T-helper 2 cell (primary cell): ENCODE data around the gene BOLL.
"Not testable (repeated sequence)": the region's sequence is repeated elsewhere in the genome, so short reads cannot be mapped to it uniquely, and the experiment has no call there.

Experiments used
- DNase-seq, 5 experiments: peaks; one replicate each; pipeline versions ENCODE4 v3.0.0 to v3.0.0-alpha.2; 2012 to 2022
- total RNA-seq, 2 donors: gene quantifications; one replicate each; lab custom pipeline; 2026; lab: John Stamatoyannopoulos, UW

Gene BOLL, protein sequence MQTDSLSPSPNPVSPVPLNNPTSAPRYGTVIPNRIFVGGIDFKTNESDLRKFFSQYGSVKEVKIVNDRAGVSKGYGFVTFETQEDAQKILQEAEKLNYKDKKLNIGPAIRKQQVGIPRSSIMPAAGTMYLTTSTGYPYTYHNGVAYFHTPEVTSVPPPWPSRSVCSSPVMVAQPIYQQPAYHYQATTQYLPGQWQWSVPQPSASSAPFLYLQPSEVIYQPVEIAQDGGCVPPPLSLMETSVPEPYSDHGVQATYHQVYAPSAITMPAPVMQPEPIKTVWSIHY
- total RNA-seq, result 0 to 0.13 reads per million in 2 donors

DNA sequence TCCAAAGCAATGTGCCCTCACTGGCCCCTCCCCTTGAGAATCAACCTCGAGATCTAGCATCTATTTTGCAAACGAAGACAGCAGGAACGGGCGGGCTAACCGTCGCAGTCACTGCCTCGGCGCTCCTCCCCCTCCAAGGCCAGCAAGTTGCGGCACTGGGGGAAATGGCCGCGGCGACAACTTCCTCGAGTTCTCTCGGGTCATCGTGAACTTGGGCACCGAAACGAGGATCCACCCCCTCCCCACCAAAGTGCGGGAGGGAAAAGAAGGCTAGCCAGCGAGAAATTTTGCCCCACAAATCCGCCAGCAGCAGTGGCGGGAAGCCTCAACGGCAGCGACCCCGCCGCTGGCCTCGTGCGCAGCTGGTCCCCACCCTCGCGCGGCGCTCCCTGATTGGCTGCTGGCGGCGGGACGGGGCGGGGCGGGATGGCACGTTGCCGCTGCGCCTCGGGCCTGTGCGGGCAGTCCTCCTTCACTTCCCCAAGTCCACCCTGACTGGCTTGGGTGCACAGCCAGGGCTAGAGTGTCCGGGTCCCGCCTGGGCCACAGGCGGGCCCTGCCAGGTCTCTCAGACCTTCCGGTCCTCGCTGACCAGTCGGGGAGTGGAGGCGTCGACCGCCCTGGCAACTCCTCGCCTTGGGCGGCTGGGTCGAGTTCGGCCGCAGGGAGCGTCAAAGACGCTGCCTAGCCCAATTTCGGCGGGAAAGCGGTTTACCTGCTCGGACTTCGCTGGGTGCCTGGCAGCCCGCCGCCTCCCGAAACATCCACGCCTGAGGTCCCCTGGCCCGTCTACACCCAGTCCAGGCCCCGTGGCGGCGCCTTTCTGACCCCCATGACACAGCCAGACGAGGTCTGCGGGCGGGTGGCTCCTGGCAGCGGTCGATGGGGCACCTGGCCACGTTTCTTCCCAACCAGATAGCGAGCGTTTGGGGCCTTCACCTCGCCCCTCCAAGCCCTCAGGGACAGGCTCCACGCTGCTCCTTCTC, at the start of gene BOLL:
TSS of gene BOLL (minus strand) at position 364 of the 986 bp plus-strand sequence. CDS start 3,469 bp downstream, outside the sequence.
- peak in 1 of 5 experiments; percentile 0 for DNase-seq

- DNase-seq, result not testable (repeated sequence)
Observed at GRCh38 chr2:197834771-197835170, 49.7 kb upstream of the BOLL start.

DNA sequence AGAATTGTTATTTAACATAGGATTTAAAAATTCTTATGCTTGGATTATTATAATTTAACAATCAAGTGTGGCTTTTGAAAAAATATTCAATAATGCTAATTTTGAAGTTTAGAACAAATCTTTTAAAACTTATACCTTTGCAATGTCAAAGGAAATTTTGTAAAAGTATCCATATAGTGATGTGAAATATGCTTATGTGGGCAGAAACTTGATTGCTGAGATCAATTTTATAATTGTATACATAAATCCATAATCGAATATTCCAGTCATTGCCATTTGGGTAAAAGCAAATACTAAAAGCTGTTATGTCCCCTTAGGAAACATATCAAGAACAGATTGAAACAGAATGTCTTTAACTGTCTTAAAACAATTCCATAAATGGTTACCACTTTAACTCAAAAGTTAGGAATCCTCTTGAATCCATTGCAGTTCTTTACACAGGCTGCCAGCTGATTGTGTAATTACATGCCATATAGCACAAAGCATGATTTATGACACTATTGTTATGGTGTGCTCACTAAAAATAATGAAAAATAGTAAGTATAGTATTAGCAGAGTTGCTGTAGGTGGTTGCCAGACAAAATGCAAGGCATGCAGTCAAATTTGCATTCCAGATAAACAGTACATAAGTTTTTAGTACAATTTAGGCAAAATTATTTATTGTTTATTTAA, 43.5 kb upstream of the BOLL start:
- DNase-seq, result no peak

GRCh38 chr2:197827618-197828017, 42.5 kb upstream of the BOLL start:
- no peak for DNase-seq

DNA sequence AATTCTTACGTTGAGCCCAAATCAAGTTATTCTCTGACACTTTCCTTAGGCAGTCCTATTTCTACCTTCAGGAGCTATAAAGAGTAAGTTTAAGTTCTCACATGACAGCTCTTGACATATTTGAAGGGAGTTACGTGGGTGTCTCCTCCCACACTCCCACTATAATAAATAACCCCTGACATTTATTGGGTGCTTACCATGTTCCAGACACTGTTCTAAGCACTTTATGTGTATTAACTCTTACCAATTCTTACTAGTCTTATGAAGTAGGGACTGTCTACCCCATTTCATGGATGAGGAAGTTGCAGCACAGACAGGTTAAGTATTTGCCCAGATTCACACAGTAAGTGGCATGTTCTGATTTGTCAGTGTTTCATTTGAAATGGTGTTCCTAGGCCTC, 37.2 kb upstream of the BOLL start:
- DNase-seq, result no peak

DNA sequence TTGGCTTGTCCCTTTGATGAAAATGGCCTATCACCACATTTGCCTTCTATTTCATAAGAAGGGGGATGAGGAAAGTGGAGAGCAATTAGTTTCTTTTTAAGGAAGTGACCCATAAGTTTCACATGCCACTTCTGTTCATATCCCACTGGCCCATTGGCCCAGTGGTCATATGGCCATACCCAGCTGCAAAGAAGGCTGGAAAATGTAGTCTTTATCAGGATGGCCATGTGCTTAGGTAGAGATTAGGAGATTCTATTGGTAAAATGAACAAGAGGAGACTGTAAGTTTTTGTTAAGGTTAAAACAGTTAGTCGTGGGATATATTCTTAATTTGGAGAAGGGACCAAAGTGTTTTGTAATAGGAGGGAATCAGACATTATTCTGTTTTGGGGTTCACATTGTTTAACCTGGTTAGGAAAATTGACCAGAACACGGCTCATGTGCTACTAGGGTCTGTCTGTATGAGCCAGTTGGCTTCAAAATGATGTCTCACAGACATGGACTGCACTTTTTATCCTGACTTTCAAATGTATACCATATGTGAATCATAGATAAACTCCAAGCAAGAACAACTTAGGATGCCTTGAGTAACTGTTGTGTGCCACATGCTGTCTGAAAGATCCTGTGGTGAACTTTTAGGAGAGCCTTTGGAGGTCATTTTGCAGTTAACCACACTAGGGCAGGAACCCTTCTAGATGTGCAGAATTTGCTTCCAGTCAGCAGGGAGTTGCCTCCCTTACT, 36.6 kb upstream of the BOLL start:
- DNase-seq, result no peak

- no peak for DNase-seq
Observed at GRCh38 chr2:197814526-197814925, 29.4 kb upstream of the BOLL start.

- peak in 1 of 5 experiments; percentile 41 for DNase-seq
Observed at GRCh38 chr2:197813093-197813787, 28.1 kb upstream of the BOLL start.

DNA sequence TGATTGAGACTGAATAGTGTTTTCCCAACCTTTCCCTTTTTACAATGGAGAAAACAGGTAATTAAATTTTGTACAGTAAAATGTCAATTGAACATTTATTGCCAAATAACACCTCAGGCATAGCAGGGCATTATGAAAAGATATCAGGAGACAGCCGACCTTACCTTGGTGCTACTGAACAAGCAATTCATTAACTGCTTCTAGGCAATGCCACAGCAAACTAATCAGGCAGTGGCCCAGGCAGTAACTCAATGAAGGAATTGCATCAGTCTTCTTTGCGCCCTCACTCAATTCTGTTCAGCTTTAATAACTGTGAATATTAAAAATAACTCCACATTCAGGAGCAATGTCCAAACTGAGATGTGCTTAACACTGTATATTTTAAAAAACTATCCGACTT, 25.4 kb upstream of the BOLL start:
- DNase-seq, result no peak

DNA sequence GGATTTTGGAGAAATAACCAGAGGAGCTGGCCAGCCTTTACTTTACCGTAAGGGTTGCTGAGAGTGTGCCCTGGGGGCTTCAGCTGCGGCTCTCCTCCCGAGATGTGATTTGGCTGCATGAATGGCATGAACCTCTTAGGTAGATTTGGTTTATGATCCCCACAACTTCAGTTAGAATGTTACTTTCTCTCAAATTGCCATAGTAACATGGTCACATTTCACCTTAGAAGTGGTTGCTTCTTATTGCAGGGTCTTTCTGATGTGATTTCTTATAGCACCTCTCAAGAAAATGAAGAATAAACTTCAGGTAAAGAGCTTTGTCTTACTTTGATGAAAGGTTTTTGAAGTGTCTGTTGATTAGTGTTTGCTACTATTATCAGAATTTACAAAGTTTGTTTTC, 24.9 kb upstream of the BOLL start:
- no peak for DNase-seq

GRCh38 chr2:197809064-197809463, 23.9 kb upstream of the BOLL start:
- peak in 1 of 5 experiments; percentile 65 for DNase-seq

GRCh38 chr2:197805715-197806633, 20.9 kb upstream of the BOLL start:
- no peak for DNase-seq

DNA sequence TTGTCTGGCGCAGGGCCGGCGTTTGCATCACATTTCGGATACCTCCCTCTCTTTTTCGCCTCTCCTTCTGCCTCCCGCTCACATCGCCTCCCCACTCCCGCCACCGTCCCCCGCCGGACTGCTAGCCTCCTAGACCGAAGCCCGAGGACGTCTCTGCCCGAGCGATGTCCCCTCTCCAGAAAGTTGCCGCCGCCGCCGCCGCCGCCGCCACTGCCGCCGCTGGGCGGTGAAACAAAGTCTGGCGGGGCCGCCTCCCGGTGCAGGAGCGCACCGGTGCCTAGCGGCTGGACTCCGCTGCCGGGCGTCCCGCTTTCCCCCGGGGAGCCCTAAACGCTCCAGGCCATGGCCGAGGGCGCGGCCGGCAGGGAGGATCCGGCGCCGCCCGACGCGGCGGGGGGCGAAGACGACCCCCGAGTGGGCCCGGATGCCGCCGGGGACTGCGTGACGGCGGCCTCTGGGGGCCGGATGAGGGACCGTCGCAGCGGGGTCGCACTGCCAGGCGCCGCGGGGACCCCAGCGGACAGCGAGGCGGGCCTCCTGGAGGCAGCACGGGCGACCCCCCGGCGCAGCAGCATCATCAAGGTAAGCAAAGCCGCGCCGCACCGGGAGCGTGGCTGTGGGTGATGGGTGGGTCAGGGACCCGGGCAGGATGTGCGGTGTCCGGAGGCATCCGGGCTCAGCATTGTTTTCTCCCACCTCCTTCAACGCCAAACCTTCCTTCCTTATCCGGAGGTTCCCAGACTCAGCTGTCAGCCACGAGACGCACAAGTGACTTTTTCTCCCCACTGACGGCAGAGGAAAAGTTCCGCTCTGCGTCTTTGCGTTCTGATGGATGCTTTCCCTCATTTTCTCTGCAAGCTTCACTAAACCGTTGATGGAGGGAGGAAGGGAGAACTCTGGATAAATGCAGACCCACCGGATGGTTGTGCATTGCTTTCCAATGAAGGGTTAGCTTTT, 19.9 kb upstream of the BOLL start:
- DNase-seq, result peak; percentile 3 to 56 (median 14)

DNA sequence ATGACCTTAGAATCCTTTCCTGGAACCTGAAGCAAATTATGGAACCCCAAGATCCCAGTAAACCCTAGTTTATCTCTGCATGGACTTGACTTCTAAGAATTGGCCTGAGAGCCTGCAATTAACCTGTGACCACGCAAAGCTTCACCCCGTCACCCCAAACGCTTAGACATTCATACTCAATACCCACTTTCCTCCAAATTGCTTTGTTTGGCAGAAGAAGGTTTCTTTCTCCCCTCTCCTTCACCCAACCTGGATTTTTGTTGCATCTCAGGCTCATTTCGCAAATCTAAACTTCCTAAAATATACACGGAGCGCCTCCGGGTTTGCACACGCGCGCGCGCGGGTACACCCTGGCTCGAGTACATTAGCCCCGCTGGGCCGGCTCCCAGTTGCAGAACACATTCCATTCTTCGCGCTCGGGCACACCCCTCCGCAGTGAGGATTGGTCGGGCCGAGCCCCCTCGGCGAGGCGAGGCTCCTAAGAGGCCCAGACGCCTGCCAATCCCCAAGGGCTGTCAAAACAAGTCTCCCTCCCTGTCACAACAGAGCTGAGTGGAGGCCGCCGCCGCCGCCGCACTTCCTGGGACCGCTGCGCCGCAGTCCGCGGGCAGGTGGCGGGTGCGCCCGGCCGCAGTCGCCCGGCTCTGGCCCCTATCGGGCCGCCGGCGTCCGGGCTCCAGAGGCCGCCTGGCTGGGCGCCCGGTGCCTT, 19.1 kb upstream of the BOLL start, which contains the start of gene PLCL1:
TSS of gene PLCL1 (plus strand) at position 545 of the 709 bp plus-strand sequence.
- peak; percentile 76 to 97 (median 85) for DNase-seq

DNA sequence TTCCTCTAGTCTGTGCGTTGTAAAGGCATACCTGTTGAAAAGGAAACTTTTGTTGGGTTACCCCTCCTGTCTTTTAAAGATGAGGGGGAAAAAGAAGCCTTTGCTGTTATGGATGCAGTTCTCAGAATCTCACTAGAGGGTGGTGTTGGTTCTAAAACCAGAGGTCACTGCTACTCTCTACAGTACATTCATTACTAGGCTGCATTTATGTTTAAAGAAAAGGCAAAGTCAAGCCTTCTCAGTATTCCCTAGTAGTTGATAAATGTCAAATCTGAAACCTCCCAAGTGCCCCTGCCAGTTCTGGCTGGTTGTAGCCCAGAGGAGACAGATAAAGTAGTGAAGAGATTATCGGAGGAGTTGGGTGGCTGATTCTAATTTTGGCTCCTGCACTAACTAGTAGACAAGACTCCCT, 17.9 kb upstream of the BOLL start:
- peak in 1 of 5 experiments; percentile 73 for DNase-seq

DNA sequence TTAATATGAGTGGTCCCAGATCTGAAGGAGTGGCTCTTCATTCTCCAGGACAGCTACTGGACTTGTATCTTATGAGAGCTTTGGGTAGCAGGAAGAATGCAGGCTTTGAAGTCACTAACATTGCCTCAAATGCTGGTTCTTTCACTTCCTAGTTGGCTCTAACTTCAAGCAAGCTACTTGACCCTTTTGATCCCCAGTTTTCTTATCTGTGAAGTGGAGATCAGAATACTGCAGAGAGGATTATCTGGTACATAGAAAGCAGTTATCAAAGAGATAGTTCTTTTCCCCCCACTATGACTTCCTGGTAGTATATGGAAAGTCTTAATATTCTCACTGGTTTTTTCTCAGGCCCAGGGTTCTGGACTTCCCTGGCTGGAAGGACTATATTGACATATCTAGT, 15.9 kb upstream of the BOLL start:
- no peak for DNase-seq

GRCh38 chr2:197800091-197800490, 15.0 kb upstream of the BOLL start:
- DNase-seq, result no peak

DNA sequence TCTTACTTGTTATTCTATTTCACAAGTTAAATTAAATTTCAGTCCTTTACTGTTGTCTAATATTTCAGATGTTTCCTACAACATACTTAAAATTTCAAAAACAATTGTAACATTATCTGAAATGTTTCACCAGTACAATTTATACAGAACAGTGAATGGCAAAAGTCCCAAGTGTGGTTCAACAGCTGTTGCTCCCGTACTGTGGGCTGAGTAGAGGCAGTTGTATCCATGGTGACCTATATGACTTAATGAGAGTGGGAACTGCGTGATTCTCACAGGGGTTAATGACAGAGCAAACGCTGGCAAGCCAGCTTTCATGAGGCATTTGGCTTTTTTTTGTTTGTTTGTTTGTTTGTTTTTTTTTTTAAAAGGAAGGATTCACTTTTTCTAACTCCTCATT, 13.9 kb upstream of the BOLL start:
- DNase-seq, result no peak
